ENCODE data around the gene ECM2. TPM values are rescaled to one million over a fixed set of nuclear protein-coding genes. Genes with fewer than 3 reads are reported as not detected.

The ECM2 gene
- total and polyA plus RNA-seq, 2 donors (not counting 1 experiment from before 2014, with no cell fraction given): 6.8 to 17.2 TPM

DNA sequence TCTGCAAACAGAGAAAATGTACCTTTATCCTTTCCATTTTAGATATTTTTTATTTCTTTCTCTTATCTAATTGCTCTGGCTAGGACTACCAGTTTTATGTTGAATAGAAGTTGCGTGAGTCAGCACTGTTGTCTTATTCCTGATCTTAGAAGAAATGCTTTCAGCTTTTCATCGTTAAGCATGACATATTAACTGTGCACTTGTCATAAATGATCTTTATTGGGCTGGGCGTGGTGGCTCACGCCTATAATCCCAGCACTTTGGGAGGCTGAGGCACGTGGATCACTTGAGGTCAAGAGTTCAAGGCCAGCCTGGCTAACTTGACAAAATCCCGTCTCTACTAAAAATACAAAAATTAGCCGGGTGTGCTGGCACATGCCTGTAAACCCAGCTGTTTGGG, 8.2 kb upstream of the ECM2 start:
- H4K20me1 ChIP-seq (ENCODE audit: control insufficient read depth, extremely low read depth, insufficient read depth, low read length): no peaks in the 10 kb centered on the region
- no peak for DNase-seq (ENCODE audit: low read depth in 2 of 2)

DNA sequence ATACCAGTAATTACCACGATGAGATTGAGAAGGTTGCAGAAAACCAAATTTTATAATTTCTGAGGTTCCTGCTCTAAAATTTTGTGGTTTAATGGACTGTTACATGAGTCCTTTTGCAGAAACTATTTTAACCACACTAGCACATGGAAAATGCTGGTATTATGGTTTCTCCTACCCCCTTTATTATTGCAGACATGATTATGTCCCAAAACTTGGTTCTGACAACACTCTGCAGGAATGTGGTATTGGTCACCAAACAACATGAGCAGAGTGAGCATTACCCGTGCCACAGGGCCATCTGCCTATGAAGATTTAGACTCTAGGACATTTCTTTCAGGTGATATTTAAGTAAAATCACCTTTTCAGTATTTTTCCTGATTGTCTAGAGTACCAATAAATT, 2.8 kb upstream of the ECM2 start:
- DNase-seq (ENCODE audit: low read depth in 2 of 2): peak in 1 of 2 donors; percentile 87
- Histone ChIP-seq H3K4me2 (ENCODE audit: extremely low read depth, insufficient read depth, low read length) (no peak overlapping the region), H3K27ac (ENCODE audit: insufficient read depth, low read length) (no peak overlapping the region), H3K9ac (ENCODE audit: insufficient read depth, low read length) (no peak overlapping the region), H2AFZ (ENCODE audit: low read length) (no peak overlapping the region), H3K9me3 (ENCODE audit: control insufficient read depth, insufficient read depth, low read depth, low read length) (no peaks in the 10 kb centered on the region), H4K20me1 (ENCODE audit: control insufficient read depth, extremely low read depth, insufficient read depth, low read length) (no peaks in the 10 kb centered on the region), H3K4me1 (ENCODE audit: control insufficient read depth, extremely low read depth, insufficient read depth, low read length) (peaks cover 4% of the 10 kb centered on the region), H3K36me3 (ENCODE audit: control insufficient read depth, insufficient read depth, low read length) (no peaks in the 10 kb centered on the region), H3K4me3 (replicated peaks in 1 of 4; ENCODE audit: control extremely low read depth in 1 of 4, insufficient read depth in 1 of 4, low read depth in 3 of 4, low read length in 4 of 4) (no peak overlapping the region), H3K27me3 (ENCODE audit: control insufficient read depth, insufficient read depth, low read length) (no peaks in the 10 kb centered on the region), H3K79me2 (ENCODE audit: control insufficient read depth, insufficient read depth, low read length) (no peaks in the 10 kb centered on the region)
- TF ChIP-seq, protein P1, sequence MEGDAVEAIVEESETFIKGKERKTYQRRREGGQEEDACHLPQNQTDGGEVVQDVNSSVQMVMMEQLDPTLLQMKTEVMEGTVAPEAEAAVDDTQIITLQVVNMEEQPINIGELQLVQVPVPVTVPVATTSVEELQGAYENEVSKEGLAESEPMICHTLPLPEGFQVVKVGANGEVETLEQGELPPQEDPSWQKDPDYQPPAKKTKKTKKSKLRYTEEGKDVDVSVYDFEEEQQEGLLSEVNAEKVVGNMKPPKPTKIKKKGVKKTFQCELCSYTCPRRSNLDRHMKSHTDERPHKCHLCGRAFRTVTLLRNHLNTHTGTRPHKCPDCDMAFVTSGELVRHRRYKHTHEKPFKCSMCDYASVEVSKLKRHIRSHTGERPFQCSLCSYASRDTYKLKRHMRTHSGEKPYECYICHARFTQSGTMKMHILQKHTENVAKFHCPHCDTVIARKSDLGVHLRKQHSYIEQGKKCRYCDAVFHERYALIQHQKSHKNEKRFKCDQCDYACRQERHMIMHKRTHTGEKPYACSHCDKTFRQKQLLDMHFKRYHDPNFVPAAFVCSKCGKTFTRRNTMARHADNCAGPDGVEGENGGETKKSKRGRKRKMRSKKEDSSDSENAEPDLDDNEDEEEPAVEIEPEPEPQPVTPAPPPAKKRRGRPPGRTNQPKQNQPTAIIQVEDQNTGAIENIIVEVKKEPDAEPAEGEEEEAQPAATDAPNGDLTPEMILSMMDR (conservative IDR thresholded peaks at IDR 0.05 in 1 of 2, IDR thresholded peaks at IDR 0.05 in 1 of 2; ENCODE audit: low read depth in 1 of 2, low read length in 2 of 2): no peak
- TF ChIP-seq EZH2 (IDR thresholded peaks at IDR 0.05; ENCODE audit: low read length, missing control alignments): no peak

More for the DNA sequence above, 8.2 kb upstream of the ECM2 start:
- no peaks in the 10 kb centered on the region for H3K4me1 ChIP-seq (ENCODE audit: control insufficient read depth, extremely low read depth, insufficient read depth, low read length)
- TF ChIP-seq EZH2 (IDR thresholded peaks at IDR 0.05; ENCODE audit: low read length, missing control alignments): no peak
- TF ChIP-seq, protein P1 (conservative IDR thresholded peaks at IDR 0.05 in 1 of 2, IDR thresholded peaks at IDR 0.05 in 1 of 2; ENCODE audit: low read depth in 1 of 2, low read length in 2 of 2): no peak
- H3K9ac ChIP-seq (ENCODE audit: insufficient read depth, low read length): no peak overlapping the region
- no peak overlapping the region for H2AFZ ChIP-seq (ENCODE audit: low read length)
- H3K79me2 ChIP-seq (ENCODE audit: control insufficient read depth, insufficient read depth, low read length): no peaks in the 10 kb centered on the region
- no peaks in the 10 kb centered on the region for H3K36me3 ChIP-seq (ENCODE audit: control insufficient read depth, insufficient read depth, low read length)
- H3K4me2 ChIP-seq (ENCODE audit: extremely low read depth, insufficient read depth, low read length): no peak overlapping the region
- H3K27me3 ChIP-seq (ENCODE audit: control insufficient read depth, insufficient read depth, low read length): no peaks in the 10 kb centered on the region
- H3K27ac ChIP-seq (ENCODE audit: insufficient read depth, low read length): no peak overlapping the region
- H3K4me3 ChIP-seq (replicated peaks in 1 of 4; ENCODE audit: control extremely low read depth in 1 of 4, insufficient read depth in 1 of 4, low read depth in 3 of 4, low read length in 4 of 4): no peak overlapping the region
- H3K9me3 ChIP-seq (ENCODE audit: control insufficient read depth, insufficient read depth, low read depth, low read length): no peaks in the 10 kb centered on the region

DNA sequence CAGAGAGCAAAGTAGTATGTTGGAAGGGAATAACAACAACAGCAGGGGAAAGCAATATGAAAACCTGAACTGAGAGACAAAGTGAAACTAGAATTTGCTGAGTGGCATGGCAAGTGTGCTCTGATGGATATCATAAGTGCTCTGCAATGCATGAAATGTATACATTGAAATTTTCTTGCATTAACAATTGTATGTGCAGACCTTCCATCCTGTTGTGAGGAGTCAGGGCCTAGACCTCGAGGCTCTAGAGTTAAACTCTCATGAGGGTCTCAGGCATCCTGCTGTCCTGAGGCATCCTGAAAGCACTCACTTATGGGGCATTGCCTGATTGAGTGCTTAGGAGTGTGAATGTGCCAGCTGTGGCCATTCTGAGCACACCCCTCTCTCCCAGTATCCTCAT, 1.1 kb downstream of the ECM2 start:
- H3K9ac ChIP-seq (ENCODE audit: insufficient read depth, low read length): no peak overlapping the region

More for the DNA sequence above, 1.1 kb downstream of the ECM2 start:
- Histone ChIP-seq H3K27ac (ENCODE audit: insufficient read depth, low read length) (peak overlapping the region; percentile 48), H3K9me3 (ENCODE audit: control insufficient read depth, insufficient read depth, low read depth, low read length) (no peaks in the 10 kb centered on the region), H3K36me3 (ENCODE audit: control insufficient read depth, insufficient read depth, low read length) (no peaks in the 10 kb centered on the region), H4K20me1 (ENCODE audit: control insufficient read depth, extremely low read depth, insufficient read depth, low read length) (no peaks in the 10 kb centered on the region), H3K79me2 (ENCODE audit: control insufficient read depth, insufficient read depth, low read length) (no peaks in the 10 kb centered on the region), H3K27me3 (ENCODE audit: control insufficient read depth, insufficient read depth, low read length) (no peaks in the 10 kb centered on the region), H2AFZ (ENCODE audit: low read length) (peak overlapping the region; percentile 40), H3K4me3 (replicated peaks in 1 of 4; ENCODE audit: control extremely low read depth in 1 of 4, insufficient read depth in 1 of 4, low read depth in 3 of 4, low read length in 4 of 4) (peak overlapping the region; percentile 7 to 41 (median 32)), H3K4me1 (ENCODE audit: control insufficient read depth, extremely low read depth, insufficient read depth, low read length) (peaks cover 4% of the 10 kb centered on the region), H3K4me2 (ENCODE audit: extremely low read depth, insufficient read depth, low read length) (peak overlapping the region; percentile 96)
- DNase-seq (ENCODE audit: low read depth in 2 of 2): peak in 1 of 2 donors; percentile 42
- TF ChIP-seq, protein P1 (conservative IDR thresholded peaks at IDR 0.05 in 1 of 2, IDR thresholded peaks at IDR 0.05 in 1 of 2; ENCODE audit: low read depth in 1 of 2, low read length in 2 of 2): no peak
- TF ChIP-seq EZH2 (IDR thresholded peaks at IDR 0.05; ENCODE audit: low read length, missing control alignments): no peak
